Ishikawa (cell line): ENCODE data around the gene CCDC154.

Experiments
- CEBPB ChIP-seq: IDR thresholded peaks from 2 replicates; pipeline ENCODE4 v1.6.1; 2012
- EGR1 ChIP-seq: IDR thresholded peaks from 2 replicates; pipeline ENCODE4 v1.6.1; 2012
- EP300 ChIP-seq: IDR thresholded peaks from 2 replicates; pipeline ENCODE4 v1.6.1; 2012; ENCODE audit warnings: borderline replicate concordance
- NFIC ChIP-seq: IDR thresholded peaks from 2 replicates; pipeline ENCODE4 v1.6.1; 2012
- RAD21 ChIP-seq: IDR thresholded peaks from 2 replicates; pipeline ENCODE4 v1.6.1; 2012; ENCODE audit warnings: low read depth
- REST ChIP-seq: IDR thresholded peaks from 2 replicates; pipeline ENCODE4 v1.6.1; 2012; ENCODE audit warnings: low read depth, mild to moderate bottlenecking
- TAF1 ChIP-seq: IDR thresholded peaks from 2 replicates; pipeline ENCODE4 v1.6.1; 2012; ENCODE audit warnings: low read depth, mild to moderate bottlenecking
- TEAD4 ChIP-seq: IDR thresholded peaks from 2 replicates; pipeline ENCODE4 v1.6.1; 2012
- YY1 ChIP-seq: IDR thresholded peaks from 2 replicates; pipeline ENCODE4 v1.6.1; 2012; ENCODE audit warnings: low read depth
- TF ChIP-seq, protein P1 (sequence below): IDR thresholded peaks from 2 replicates; pipeline ENCODE4 v1.6.1; 2012

DNA sequence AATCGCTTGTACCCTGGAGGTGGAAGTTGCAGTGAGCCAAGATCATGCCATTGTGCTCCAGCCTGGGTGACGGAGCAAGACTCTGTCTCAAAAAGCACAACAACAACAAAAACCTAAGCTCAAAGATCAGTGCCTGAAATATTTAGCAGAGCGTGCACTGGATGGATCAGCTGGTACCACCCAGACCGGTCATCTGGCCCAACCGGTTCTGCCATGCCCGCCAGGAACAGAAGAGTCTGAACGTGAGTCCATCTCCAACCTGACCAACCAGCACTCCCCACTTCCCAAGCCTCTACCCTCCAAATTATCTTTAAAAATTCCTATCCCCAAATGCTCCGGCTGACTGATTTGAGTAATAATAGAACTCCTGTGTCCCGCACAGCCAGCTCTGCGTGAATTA lies 22.3 kb downstream of the CCDC154 start:
- TF ChIP-seq CEBPB (no peak), EP300 (no peak), EGR1 (no peak), TAF1 (no peak), TEAD4 (no peak), REST (no peak), NFIC (no peak), YY1 (no peak), RAD21 (no peak)
- TF ChIP-seq, protein P1, sequence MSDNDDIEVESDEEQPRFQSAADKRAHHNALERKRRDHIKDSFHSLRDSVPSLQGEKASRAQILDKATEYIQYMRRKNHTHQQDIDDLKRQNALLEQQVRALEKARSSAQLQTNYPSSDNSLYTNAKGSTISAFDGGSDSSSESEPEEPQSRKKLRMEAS, result no peak
